ENCODE data around the gene ZC2HC1C.
"Not testable (repeated sequence)": the region's sequence is repeated elsewhere in the genome, so short reads cannot be mapped to it uniquely, and the experiment has no call there.

Gene ZC2HC1C

GRCh38 chr14:75054421-75054820, 15.0 kb upstream of the ZC2HC1C start:
- no peak for DNase-seq (ENCODE audit: low spot score)

GRCh38 chr14:75059642-75060041, 9.8 kb upstream of the ZC2HC1C start:
- DNase-seq (ENCODE audit: low spot score) = no peak

- no peak for DNase-seq (ENCODE audit: low spot score)
Measured at GRCh38 chr14:75060420-75060819, 9.0 kb upstream of the ZC2HC1C start.

GRCh38 chr14:75063013-75063412, 6.4 kb upstream of the ZC2HC1C start:
- no peak for DNase-seq (ENCODE audit: low spot score)

GRCh38 chr14:75063491-75064204, 5.8 kb upstream of the ZC2HC1C start, which contains the start of gene ACYP1:
ACYP1 (minus strand) TSS chr14:75064024; CDS start chr14:75063553, 471 bp downstream.
- DNase-seq (ENCODE audit: low spot score) = peak; percentile 88

GRCh38 chr14:75064205-75064567, 5.3 kb upstream of the ZC2HC1C start:
- DNase-seq (ENCODE audit: low spot score) = no peak

- no peak for DNase-seq (ENCODE audit: low spot score)
Measured at GRCh38 chr14:75066691-75067090, 2.8 kb upstream of the ZC2HC1C start.

- no peak for DNase-seq (ENCODE audit: low spot score)
Measured at GRCh38 chr14:75067212-75067611, 2.2 kb upstream of the ZC2HC1C start.

GRCh38 chr14:75067765-75068164, 1.7 kb upstream of the ZC2HC1C start:
- not testable (repeated sequence) for DNase-seq (ENCODE audit: low spot score)

GRCh38 chr14:75068294-75069120, 934 bp upstream of the ZC2HC1C start:
- no peak for DNase-seq (ENCODE audit: low spot score)

GRCh38 chr14:75069811-75070145, 337 bp downstream of the ZC2HC1C start:
- DNase-seq (ENCODE audit: low spot score) = no peak

GRCh38 chr14:75070383-75070782, 942 bp downstream of the ZC2HC1C start:
- no peak for DNase-seq (ENCODE audit: low spot score)

- no peak for DNase-seq (ENCODE audit: low spot score)
Measured at GRCh38 chr14:75077794-75078193, 8.4 kb downstream of the ZC2HC1C start.

GRCh38 chr14:75079521-75079920, 10.1 kb downstream of the ZC2HC1C start:
- DNase-seq (ENCODE audit: low spot score) = no peak

- no peak for DNase-seq (ENCODE audit: low spot score)
Measured at GRCh38 chr14:75081660-75082229, 12.3 kb downstream of the ZC2HC1C start.

- DNase-seq (ENCODE audit: low spot score) = no peak
Measured at GRCh38 chr14:75083271-75083670, 13.8 kb downstream of the ZC2HC1C start.

GRCh38 chr14:75084513-75084912, 15.1 kb downstream of the ZC2HC1C start:
- no peak for DNase-seq (ENCODE audit: low spot score)

GRCh38 chr14:75088153-75088552, 18.7 kb downstream of the ZC2HC1C start:
- DNase-seq (ENCODE audit: low spot score) = no peak

- DNase-seq (ENCODE audit: low spot score) = peak; percentile 40
Measured at GRCh38 chr14:75088566-75089373, 19.3 kb downstream of the ZC2HC1C start.

GRCh38 chr14:75090353-75090752, 20.9 kb downstream of the ZC2HC1C start:
- DNase-seq (ENCODE audit: low spot score) = no peak

GRCh38 chr14:75091251-75091650, 21.8 kb downstream of the ZC2HC1C start:
- no peak for DNase-seq (ENCODE audit: low spot score)

- DNase-seq (ENCODE audit: low spot score) = no peak
Measured at GRCh38 chr14:75092698-75093097, 23.3 kb downstream of the ZC2HC1C start.
